DMS 273 treated with DMSO at 0.1 percent for 48 hours (cell line): ENCODE measurements around the gene CLCN6.
A peak's percentile ranks its signal among the peaks of the same experiment; 100 is the strongest.

Experiments used
- DNase-seq: peaks from one replicate; lab custom pipeline; 2025; lab: John Stamatoyannopoulos, UW

Gene CLCN6

DNA sequence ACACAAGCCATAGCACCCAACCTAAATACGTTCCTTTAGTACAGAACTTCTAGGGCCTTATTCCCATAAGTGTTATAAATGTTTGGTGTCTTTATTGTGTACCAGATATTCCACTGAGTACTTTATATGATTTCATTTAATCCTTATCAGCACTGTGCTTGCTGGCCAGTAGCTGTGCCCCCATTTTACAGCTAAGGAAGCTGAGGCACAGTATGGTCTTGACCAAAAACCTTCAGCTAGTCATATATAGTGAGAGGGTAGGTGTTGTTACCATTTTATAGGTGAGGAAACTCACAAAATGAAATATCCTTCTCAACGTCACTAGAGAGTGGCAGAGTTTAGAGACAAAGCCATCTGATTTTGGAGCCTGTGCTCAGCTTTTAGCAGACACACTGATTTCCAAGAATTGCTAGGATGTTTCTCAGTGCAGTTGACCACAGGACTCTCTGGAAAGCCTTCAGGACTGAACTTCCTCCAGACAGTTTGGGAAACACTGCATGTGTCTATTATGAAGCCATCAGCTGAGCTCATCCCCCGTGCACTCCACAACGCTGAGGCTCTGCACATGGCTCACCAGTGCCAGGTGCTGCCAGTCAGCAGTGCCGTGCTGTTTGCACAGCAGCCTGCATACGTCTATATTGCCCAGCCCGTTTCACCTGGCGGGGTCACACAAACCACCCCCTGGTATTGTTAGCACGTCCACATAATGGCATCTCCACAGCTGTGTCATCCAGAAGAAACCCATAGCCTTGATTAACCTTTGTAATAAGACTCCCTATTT, 26.1 kb downstream of the CLCN6 start:
- DNase-seq = no peak

DNA sequence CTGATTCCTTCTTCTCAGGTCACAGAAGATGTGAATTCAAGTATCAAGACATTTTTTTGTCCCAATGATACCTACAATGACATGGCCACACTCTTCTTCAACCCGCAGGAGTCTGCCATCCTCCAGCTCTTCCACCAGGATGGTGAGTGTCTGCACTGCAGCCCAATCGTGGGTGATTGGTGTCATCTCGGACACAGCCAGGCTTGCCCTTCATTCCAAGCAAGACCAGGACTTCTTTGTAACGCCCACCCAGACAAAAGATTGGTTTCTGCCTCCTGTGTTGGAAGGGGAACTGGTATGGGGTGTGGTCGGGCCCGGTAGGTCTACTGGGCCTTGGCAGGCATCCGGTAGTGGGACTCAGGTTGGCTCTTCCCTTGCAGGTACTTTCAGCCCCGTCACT, 27.5 kb downstream of the CLCN6 start:
- DNase-seq = no peak

DNA sequence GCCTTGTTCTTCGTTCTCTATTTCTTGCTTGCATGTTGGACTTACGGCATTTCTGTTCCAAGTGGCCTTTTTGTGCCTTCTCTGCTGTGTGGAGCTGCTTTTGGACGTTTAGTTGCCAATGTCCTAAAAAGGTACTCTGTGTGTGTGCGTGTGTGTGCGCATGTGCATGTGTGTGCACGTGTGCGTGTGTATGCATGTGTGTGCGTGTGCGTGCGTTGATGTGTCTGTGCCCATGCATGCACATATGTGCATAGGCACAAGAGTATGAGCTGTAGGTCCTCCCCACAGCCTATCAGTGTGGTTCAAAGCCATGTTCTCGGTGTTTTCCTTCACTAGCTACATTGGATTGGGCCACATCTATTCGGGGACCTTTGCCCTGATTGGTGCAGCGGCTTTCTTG, 27.9 kb downstream of the CLCN6 start:
- DNase-seq = no peak

DNA sequence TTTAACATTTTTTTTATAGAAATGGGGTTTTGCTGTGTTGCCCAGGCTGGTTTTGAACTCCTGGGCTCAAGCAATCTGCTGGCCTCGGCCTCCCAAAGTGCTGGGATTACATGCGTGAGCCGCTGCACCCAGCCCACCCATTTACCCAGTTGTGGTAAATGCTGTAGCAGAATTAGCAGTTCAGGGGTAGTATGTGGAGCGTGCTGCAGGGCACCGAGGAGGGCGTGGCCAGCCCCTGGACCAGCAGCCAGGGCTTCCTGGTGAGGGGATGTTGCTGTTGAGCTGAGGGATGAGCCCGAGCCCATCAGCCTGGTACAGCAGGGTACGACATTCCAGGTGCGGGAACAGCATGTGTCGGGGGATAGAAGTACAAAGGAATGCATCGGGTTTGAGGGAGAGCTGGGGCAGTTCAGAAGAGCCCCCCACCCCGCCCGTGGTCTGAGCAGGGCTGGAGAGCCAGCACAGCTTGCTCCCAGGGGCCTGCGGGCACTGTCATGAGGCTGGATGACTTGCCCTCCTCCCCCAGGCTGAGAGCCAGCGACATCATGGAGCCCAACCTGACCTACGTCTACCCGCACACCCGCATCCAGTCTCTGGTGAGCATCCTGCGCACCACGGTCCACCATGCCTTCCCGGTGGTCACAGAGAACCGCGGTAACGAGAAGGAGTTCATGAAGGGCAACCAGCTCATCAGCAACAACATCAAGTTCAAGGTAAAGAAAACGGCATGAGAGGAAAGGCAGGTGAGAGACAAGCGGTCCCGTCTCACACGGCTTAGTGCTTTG, 29.6 kb downstream of the CLCN6 start:
- no peak for DNase-seq

DNA sequence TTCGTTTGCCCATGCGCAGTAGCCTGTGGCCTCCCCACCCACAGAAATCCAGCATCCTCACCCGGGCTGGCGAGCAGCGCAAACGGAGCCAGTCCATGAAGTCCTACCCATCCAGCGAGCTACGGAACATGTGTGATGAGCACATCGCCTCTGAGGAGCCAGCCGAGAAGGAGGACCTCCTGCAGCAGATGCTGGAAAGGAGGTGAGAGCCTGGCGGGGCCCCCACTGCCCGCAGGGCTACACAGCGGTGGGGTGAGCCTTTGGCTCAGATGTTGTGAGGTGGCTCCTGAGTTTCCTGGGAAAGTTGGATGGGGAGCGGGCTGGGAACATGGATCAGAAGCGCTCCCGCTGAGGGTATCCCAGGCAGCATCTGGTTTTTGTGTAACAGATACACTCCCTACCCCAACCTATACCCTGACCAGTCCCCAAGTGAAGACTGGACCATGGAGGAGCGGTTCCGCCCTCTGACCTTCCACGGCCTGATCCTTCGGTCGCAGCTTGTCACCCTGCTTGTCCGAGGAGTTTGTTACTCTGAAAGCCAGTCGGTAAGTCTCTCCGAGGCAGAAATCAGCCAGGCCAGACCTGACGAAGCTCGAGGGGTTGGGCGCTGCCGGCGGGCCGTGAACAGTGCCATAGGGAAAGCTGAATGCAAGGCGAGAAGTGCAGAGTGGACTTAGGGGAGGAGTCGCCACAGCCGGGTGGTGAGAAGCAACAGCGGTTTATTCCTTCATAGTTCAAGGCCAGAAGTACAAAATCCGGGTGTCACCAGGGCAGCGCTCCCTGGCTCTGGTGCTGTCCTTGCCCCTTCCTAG, 31.2 kb downstream of the CLCN6 start:
- DNase-seq = no peak

DNA sequence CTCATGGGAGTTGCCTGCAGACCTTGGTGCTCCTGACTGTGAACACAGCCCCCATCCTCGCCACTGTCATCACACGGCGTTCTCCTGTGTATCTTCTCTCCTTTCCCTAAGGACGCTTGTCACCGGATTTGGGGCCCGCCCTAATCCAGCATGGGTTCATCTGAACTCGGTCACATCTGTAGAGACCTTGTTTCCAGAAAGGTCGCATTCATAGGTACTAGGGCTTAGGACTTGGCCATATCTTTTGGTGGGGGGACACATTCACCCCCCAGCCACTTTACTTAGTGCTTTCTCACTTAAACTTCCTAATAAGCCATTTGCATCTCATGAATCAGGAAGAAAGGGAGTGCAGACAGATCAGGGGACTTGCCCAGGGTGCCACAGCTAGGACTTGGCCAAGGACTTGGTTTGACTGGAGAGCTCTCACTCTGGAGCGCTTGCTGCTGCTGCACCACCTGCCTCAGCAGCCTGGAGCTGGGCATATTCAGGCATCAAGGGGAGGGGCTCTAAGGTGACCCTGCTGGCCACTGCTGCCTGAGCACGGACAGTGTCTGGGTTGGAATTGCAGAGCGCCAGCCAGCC, 31.9 kb downstream of the CLCN6 start:
- no peak for DNase-seq

DNA sequence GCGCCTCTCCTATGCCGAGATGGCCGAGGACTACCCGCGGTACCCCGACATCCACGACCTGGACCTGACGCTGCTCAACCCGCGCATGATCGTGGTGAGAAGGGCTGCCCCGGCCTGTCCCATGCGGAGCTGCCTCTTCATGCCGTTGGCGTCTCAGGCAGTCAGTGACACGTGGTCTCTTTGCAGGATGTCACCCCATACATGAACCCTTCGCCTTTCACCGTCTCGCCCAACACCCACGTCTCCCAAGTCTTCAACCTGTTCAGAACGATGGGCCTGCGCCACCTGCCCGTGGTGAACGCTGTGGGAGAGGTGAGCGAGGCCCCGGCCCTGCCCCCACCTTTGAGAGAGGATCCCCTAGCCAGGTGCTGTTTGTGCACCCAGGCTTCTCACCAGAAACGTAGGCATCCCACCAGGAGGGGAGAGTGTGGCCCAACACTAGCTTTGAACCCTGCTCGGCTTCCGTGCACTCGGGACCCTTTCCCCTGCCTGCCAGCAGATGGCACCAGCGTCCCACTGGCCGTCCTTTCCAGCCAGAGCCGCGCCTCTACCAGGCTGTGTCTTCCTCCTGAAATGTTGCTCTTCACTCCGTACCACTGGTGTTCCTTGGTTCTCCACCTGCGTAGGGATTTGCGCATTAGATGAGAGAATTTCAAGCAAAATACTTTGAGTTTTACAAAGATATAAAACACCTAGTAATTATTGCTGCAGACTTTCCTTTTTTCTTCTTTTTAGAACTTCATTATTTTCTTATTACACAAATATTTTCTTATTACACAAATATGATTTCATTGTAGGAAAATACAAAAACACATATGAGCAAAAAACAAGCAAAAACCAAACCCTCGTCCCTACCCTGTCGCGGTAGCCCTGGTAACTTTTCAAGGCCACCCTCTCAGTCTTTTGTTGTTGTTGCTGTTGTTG, 32.6 kb downstream of the CLCN6 start:
- peak; percentile 24 for DNase-seq

DNA sequence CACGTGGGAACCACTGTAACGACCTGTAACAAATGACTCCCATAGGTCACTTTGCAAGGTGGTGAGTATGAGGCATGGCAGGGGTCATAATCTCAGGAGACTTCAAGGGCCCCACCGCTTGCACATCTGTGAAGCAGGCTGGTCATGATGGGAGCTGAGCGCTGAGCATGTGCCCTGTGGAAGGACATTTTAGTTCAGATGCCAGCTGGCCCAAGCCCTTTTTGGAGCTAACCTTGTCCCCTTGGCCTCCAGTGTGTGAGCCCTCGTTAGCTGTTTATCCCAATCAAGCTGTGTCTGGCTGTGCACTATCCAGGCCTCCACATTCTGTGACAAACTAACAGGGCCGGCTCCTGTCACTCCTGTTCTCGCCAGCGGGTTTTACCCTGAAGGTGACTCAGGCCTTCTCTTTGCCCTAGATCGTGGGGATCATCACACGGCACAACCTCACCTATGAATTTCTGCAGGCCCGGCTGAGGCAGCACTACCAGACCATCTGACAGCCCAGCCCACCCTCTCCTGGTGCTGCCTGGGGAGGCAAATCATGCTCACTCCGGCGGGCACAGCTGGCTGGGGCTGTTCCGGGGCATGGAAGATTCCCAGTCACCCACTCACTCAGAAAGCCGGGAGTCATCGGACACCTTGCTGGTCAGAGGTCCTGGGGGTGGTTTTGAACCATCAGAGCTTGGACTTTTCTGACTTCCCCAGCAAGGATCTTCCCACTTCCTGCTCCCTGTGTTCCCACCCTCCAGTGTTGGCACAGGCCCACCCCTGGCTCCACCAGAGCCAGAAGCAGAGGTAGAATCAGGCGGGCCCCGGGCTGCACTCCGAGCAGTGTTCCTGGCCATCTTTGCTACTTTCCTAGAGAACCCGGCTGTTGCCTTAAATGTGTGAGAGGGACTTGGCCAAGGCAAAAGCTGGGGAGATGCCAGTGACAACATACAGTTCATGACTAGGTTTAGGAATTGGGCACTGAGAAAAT, 34.0 kb downstream of the CLCN6 start:
- no peak for DNase-seq

DNA sequence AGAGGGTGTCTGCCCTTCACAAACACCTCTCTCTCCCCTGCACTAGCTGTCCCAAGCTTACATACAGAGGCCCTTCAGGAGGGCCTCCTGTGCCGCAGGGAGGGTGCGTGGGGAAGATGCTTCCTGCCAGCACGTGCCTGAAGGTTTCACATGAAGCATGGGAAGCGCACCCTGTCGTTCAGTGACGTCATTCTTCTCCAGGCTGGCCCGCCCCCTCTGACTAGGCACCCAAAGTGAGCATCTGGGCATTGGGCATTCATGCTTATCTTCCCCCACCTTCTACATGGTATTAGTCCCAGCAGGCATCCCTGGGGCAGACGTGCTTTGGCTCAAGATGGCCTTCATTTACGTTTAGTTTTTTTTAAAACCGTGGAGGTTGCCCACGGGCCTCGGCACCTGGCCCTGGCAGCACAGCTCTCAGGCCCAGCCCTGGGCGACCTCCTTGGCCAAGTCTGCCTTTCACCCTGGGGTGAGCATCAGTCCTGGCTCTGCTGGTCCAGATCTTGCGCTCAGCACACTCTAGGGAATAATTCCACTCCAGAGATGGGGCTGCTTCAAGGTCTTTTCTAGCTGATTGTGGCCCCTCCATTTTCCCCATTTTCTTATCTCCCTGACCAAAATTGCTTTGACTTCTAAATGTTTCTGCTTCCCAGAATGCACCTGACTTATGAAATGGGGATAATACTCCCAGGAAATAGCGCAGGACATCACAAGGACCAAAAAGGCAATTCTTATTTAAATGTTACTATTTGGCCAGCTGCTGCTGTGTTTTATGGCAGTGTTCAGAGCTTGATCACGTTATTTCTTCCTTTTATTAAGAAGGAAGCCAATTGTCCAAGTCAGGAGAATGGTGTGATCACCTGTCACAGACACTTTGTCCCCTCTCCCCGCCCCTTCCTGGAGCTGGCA, 35.5 kb downstream of the CLCN6 start:
- no peak for DNase-seq

DNA sequence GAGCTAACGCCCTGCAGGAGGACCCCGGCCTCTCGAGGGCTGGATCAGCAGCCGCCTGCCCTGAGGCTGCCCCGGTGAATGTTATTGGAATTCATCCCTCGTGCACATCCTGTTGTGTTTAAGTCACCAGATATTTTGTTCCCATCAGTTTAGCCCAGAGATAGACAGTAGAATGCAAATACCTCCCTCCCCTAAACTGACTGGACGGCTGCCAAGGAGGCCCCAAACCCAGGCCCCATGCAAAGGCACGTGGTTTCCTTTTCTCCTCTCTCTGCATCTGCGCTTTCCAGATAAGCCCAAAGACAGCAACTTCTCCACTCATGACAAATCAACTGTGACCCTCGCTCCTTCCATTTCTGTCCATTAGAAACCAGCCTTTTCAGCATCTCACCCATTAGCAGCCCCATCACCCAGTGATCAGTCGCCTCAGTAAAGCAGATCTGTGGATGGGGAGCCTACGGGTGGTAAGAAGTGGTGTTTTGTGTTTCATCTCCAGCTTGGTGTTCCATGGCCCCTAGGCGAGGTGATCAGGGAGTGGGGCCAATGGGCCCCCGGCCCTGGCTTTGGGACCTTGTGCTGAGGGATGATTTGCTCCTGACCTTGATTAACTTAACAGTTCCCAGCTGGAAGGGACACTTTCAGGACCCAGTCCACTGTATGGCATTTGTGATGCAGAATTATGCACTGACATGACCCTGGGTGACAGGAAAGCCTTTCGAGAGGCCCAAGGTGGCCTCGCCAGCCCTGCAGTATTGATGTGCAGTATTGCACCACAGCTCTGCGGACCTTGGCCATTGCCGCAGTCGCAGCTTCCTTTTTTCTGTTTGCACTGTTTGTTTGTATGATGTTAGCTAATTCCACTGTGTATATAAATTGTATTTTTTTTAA, 36.4 kb downstream of the CLCN6 start:
- no peak for DNase-seq

DNA sequence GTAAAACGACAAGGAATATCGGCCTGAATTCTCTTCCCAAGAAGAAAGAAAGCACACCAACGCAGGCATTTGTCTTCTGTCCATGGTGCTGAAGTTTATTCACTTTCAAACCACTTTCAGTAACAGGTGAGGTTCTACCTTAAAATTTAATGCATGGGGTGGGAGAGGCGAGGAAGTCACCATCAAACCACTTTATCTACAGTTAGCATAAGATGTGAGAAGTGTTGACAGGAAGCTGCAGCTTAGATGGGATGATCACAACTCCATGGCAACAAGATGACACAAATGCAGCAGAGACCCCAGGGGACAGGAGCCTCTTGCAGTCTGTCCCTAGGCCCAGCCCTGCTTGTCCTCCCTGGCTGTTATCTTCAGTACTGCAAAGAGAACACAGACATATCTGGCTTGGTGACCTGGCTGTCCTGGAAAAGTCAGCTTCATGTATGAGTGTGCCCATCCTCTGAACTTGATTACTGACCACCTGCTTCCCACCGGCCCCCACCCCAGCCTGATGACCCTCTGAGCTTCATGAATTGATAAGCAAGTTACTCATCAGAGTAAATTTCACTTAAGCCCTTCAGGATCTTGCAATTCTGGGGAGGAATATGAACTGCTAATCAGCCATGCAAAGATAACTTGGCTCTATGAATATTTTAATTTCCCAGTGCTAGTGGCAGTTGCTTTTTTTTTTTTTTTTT, 39.8 kb downstream of the CLCN6 start:
- DNase-seq = no peak

DNA sequence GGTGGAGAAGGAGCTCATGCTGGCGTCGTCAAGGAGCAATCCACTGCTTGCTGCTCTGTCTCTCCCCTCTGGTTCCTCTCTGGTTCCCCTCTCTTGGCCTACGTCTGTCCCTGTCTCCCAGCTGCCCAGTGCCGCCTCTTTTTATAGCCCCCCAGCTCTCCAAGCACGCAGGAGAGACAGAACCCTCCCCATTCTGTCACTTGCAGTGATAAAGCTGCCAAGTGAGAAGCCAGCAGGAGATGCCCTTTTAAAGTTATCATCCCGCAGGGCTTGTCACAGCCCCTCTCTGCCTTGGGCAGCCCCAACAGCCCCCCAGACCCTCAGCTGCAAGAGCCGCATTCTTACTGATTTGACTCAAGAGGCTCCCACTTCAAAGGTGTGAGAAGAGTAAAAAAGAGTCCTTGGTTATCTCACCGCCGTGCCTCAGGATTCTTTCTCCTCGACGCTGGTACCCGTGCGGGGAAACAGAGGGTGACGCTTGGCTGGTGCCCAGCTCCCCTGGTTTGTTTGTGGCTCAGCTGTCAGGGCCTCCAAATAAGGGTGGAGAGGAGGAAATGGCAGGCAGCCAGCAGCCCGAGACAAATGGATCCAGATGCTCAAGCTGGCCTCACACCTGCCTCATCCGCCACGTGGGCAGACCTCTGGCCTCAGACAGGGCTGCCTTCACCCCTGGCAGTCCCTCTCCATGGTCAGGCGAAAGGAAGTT, 41.8 kb downstream of the CLCN6 start, which contains the start of gene NPPA:
NPPA (minus strand) TSS at position 117 of the 706 bp plus-strand sequence; CDS start at position 18, 99 bp downstream.
- DNase-seq = peak; percentile 88

DNA sequence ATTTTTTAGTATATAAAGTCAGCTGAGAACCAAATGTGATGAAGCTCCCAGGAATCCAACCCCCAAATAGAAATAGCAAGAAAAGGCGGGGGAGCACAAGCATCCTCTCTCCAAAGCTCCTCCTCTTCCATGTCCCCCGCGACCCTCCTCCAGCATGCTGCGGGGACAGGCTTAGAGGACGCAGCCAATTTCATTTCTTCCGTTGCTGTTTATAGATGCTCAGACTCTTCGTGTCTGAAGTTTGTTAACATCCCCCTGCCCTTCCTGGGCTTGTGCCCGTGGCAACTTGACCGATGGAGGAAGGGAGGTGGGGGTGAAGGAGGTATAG, 42.3 kb downstream of the CLCN6 start:
- no peak for DNase-seq

DNA sequence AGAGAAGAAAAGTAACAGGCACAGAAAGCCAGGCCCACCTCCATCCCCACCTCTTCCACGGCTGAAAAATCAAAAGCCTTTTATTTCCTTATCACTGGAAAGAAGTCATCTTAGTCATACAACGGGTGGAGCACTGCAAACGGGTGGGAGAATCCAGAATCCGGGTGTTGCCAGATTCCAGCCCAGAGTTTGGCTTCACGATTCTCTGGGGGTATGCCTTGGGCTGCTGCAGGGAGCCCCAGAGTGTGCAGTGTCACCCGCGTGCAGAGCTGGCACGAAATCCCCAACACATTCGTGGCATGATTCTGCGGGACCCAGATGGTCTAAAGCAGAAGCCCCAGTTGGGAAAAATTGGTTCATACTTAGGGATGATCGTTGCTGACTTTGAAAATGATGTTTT, 44.2 kb downstream of the CLCN6 start:
- DNase-seq = no peak

DNA sequence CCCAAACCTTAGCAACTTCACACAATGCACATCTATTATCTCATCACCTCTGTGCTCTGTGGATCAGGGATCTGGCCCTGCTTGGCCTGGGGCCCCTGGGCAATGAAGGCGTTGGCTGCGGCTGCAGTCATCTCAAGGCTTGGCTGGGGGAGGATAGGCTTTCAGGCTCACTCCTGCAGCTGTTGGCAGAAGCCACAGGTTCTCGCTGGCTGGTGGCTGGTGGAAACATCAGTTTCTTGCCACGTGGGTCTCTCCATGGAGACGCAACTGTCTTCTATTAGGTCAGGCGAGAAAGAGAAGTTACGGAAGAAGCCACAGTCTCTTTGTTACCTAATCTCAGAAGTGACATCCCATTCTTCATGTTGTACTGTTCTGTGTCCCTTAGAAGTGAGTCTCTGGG, 45.2 kb downstream of the CLCN6 start:
- DNase-seq = no peak

DNA sequence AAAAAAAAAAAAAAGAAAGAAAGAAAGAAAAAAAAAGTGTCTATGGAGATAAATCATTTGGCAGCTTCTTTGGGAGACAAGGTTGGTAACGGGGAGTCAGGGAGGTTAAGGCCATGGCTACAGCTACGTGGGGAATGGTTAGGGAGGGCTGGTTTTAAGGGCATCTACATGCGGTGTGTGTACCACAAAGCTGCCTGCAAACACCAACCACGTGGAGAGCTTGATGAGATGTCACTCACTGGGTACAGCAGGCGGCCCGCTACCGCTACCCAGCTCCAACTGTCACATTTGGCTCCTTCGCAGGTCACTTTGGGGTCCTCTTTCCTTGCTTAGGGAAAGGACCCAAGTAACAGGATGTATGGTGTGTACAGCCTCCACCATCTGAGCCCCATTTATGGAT, 48.5 kb downstream of the CLCN6 start:
- DNase-seq = no peak

DNA sequence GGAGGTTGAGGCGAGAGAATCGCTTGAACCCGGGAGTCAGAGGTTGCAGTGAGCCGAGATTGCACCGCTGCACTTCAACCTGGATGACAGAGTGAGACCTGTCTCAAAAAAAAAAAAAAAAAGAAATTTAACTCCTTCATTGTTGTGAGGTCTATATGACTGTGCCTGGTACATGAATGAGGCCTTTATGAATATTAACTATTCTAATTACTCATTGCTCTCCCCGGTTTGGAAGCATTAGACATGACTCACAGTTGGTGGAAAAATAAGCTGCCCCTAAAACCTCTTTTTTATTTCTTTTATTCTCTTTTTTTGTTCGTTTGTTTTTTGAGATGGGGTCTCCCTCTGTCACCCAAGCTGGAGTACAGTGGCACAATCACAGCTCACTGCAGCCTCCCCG, 49.4 kb downstream of the CLCN6 start:
- no peak for DNase-seq
